CD14-positive monocyte (primary cell): ENCODE results near the gene GDF10. TPM values are rescaled to one million over a fixed set of nuclear protein-coding genes. Genes with fewer than 3 reads are reported as not detected.

Experiments used
- DNase-seq, 3 donors: peaks; one replicate each; pipeline ENCODE4 v3.0.0-alpha.2; 2011 to 2022
- H2AFZ ChIP-seq: 2 replicates; pipeline ENCODE4 v1.6.0; 2012; ENCODE audit warnings: mild to moderate bottlenecking, low read depth, low read length, inconsistent platforms; ENCODE audit not compliant: insufficient read depth, poor library complexity, severe bottlenecking
- H3K27ac ChIP-seq, 2 donors: 1 replicate in 1 of 2; 2 replicates in 1 of 2; pipeline ENCODE4 v1.5.1; 2012 to 2013; ENCODE audit warnings: low read length in 2 of 2, control low read depth in 1 of 2, inconsistent platforms in 1 of 2, low read depth in 1 of 2, mild to moderate bottlenecking in 1 of 2
- H3K27me3 ChIP-seq, 2 donors: one replicate each; pipeline versions ENCODE4 v1.6.0 to v1.6.1; 2011 to 2013; ENCODE audit warnings: low read length in 2 of 2; ENCODE audit not compliant: control insufficient read depth in 2 of 2, insufficient read depth in 2 of 2
- H3K36me3 ChIP-seq, 2 donors: replicated peaks in 1 of 2; 1 replicate in 1 of 2; 2 replicates in 1 of 2; pipeline versions ENCODE4 v1.5.1 to v1.6.1; 2012 to 2013; ENCODE audit warnings: low read length in 2 of 2, control low read depth in 1 of 2, inconsistent platforms in 1 of 2, mild to moderate bottlenecking in 1 of 2; ENCODE audit not compliant: insufficient read depth in 2 of 2, control insufficient read depth in 1 of 2
- H3K4me1 ChIP-seq, 2 donors: 1 replicate in 1 of 2; 2 replicates in 1 of 2; pipeline versions ENCODE4 v1.5.1 to v1.6.1; 2012 to 2013; ENCODE audit warnings: low read length in 2 of 2, control low read depth in 1 of 2, inconsistent platforms in 1 of 2, mild to moderate bottlenecking in 1 of 2, moderate library complexity in 1 of 2; ENCODE audit not compliant: insufficient read depth in 2 of 2, control insufficient read depth in 1 of 2
- H3K4me2 ChIP-seq: replicated peaks from 2 replicates; pipeline ENCODE3; 2012; ENCODE audit warnings: low read length, moderate library complexity, mild to moderate bottlenecking; ENCODE audit not compliant: poor library complexity, severe bottlenecking; ENCODE audit errors: extremely low read depth
- H3K4me3 ChIP-seq, 3 experiments: fragments of 200-600 bp in 1 of 3; sonication (generic) in 1 of 3; replicated peaks in 1 of 3; 1 replicate in 2 of 3; 2 replicates in 1 of 3; pipeline ENCODE4 v1.5.1; 2011 to 2013; ENCODE audit warnings: low read length in 3 of 3, mild to moderate bottlenecking in 3 of 3, control low read depth in 2 of 3, low read depth in 2 of 3, inconsistent platforms in 1 of 3, moderate library complexity in 1 of 3
- H3K79me2 ChIP-seq: 2 replicates; pipeline ENCODE4 v1.6.0; 2012; ENCODE audit warnings: mild to moderate bottlenecking, control low read depth, inconsistent platforms, low read length, moderate library complexity; ENCODE audit not compliant: insufficient read depth
- H3K9ac ChIP-seq: 2 replicates; pipeline ENCODE4 v1.6.0; 2017; ENCODE audit warnings: low read length, mild to moderate bottlenecking; ENCODE audit not compliant: insufficient read depth, poor library complexity, severe bottlenecking
- H3K9me3 ChIP-seq, 2 donors: replicated peaks in 1 of 2; 1 replicate in 1 of 2; 2 replicates in 1 of 2; pipeline versions ENCODE4 v1.5.1 to v1.6.1; 2012 to 2013; ENCODE audit warnings: low read length in 2 of 2, control low read depth in 1 of 2; ENCODE audit not compliant: control insufficient read depth in 1 of 2, insufficient read depth in 1 of 2
- H4K20me1 ChIP-seq: 2 replicates; pipeline ENCODE4 v1.6.0; 2012; ENCODE audit warnings: mild to moderate bottlenecking, low read length, control low read depth, moderate library complexity; ENCODE audit not compliant: insufficient read depth
- H3K27ac Mint-ChIP-seq, 7 donors: one replicate each; pipeline ENCODE4 v1.8.0; 2020; ENCODE audit warnings: mild to moderate bottlenecking in 7 of 7, mixed read lengths in 7 of 7, moderate library complexity in 6 of 7, inconsistent platforms in 2 of 7
- H3K27me3 Mint-ChIP-seq, 3 donors: one replicate each; pipeline ENCODE4 v1.8.0; 2021 to 2022; ENCODE audit warnings: low read depth in 3 of 3, mild to moderate bottlenecking in 3 of 3, mixed read lengths in 3 of 3, moderate library complexity in 3 of 3, inconsistent platforms in 1 of 3
- H3K36me3 Mint-ChIP-seq, 2 donors: one replicate each; pipeline ENCODE4 v1.8.0; 2020; ENCODE audit warnings: mixed read lengths in 2 of 2, inconsistent platforms in 1 of 2, mild to moderate bottlenecking in 1 of 2
- H3K4me1 Mint-ChIP-seq: one replicate; pipeline ENCODE4 v1.8.0; 2020; ENCODE audit warnings: mild to moderate bottlenecking, mixed read lengths
- H3K4me3 Mint-ChIP-seq, 2 donors: one replicate each; pipeline ENCODE4 v1.8.0; 2020; ENCODE audit warnings: mild to moderate bottlenecking in 2 of 2, mixed read lengths in 2 of 2, moderate library complexity in 1 of 2
- H3K9me3 Mint-ChIP-seq, 7 donors: one replicate each; pipeline ENCODE4 v1.8.0; 2020 to 2022; ENCODE audit warnings: mixed read lengths in 7 of 7, mild to moderate bottlenecking in 6 of 7, moderate library complexity in 6 of 7, inconsistent platforms in 2 of 7
- WGBS: methylation state at CpG from one replicate; pipeline ENCODE4 v1.1.5; 2013; ENCODE audit warnings: missing lambda C conversion rate; ENCODE audit not compliant: insufficient coverage; 5-methylcytosine and 5-hydroxymethylcytosine counted together
- intact Hi-C, 2 donors: fragments of 100-400 bp; cut with micrococcal nuclease; formaldehyde crosslinking; loops; one replicate each; pipeline versions ENCODE4 v1.15.0 to v1.15.1; 2023
- polyA plus RNA-seq, 3 donors: library from polyadenylated mRNA; depleted of rRNA in 1 of 3; unstranded in 2 of 3; stranded (reverse) in 1 of 3; fragments of 300-500 nt in 2 of 3; fragments of >200 nt in 1 of 3; fragmentation: Illumina TruSeq in 2 of 3; gene quantifications; 1 replicate in 2 of 3; 2 replicates in 1 of 3; pipeline ENCODE4 v1.2.3, GENCODE V29; 2012 to 2021
- TF ChIP-seq, protein P1 (sequence below): fragments of 200-600 bp; IDR thresholded peaks from one replicate; pipeline ENCODE4 v1.8.0; 2022; ENCODE audit warnings: antibody characterized with exemption, mild to moderate bottlenecking

The GDF10 gene
- polyA plus RNA-seq, 3 donors, result not detected

DNA sequence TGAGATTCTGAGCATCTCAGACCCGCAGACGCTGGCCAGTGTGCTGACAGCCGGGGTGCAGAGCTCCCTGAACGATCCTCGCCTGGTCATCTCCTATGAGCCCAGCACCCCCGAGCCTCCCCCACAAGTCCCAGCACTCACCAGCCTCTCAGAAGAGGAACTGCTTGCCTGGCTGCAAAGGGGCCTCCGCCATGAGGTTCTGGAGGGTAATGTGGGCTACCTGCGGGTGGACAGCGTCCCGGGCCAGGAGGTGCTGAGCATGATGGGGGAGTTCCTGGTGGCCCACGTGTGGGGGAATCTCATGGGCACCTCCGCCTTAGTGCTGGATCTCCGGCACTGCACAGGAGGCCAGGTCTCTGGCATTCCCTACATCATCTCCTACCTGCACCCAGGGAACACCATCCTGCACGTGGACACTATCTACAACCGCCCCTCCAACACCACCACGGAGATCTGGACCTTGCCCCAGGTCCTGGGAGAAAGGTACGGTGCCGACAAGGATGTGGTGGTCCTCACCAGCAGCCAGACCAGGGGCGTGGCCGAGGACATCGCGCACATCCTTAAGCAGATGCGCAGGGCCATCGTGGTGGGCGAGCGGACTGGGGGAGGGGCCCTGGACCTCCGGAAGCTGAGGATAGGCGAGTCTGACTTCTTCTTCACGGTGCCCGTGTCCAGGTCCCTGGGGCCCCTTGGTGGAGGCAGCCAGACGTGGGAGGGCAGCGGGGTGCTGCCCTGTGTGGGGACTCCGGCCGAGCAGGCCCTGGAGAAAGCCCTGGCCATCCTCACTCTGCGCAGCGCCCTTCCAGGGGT, 48.9 kb downstream of the GDF10 start:
- Mint-ChIP-seq H3K36me3 (no peaks in the 10 kb centered on the region), H3K27me3 (peaks cover 0 to 6% (median 3%) of the 10 kb centered on the region in 3 donors), H3K4me1 (no peaks in the 10 kb centered on the region), H3K9me3 (no peaks in the 10 kb centered on the region), H3K4me3 (no peak overlapping the region), H3K27ac (no peak overlapping the region)
- H3K9me3 ChIP-seq, result no peaks in the 10 kb centered on the region
- no peak overlapping the region for H3K27ac ChIP-seq
- H3K4me1 ChIP-seq, result no peaks in the 10 kb centered on the region
- TF ChIP-seq, protein P1, sequence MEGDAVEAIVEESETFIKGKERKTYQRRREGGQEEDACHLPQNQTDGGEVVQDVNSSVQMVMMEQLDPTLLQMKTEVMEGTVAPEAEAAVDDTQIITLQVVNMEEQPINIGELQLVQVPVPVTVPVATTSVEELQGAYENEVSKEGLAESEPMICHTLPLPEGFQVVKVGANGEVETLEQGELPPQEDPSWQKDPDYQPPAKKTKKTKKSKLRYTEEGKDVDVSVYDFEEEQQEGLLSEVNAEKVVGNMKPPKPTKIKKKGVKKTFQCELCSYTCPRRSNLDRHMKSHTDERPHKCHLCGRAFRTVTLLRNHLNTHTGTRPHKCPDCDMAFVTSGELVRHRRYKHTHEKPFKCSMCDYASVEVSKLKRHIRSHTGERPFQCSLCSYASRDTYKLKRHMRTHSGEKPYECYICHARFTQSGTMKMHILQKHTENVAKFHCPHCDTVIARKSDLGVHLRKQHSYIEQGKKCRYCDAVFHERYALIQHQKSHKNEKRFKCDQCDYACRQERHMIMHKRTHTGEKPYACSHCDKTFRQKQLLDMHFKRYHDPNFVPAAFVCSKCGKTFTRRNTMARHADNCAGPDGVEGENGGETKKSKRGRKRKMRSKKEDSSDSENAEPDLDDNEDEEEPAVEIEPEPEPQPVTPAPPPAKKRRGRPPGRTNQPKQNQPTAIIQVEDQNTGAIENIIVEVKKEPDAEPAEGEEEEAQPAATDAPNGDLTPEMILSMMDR, result no peak
- H3K9ac ChIP-seq, result no peak overlapping the region
- WGBS, result 91% methylated on average over 26 of the region's 36 CpGs
- no peak overlapping the region for H2AFZ ChIP-seq
- no peak for DNase-seq
- no peak overlapping the region for H3K4me2 ChIP-seq
- H4K20me1 ChIP-seq, result no peaks in the 10 kb centered on the region
- no peak overlapping the region for H3K4me3 ChIP-seq
- no peaks in the 10 kb centered on the region for H3K79me2 ChIP-seq
- no peaks in the 10 kb centered on the region for H3K36me3 ChIP-seq
- no peaks in the 10 kb centered on the region for H3K27me3 ChIP-seq
- intact Hi-C loops, result no loop called here

DNA sequence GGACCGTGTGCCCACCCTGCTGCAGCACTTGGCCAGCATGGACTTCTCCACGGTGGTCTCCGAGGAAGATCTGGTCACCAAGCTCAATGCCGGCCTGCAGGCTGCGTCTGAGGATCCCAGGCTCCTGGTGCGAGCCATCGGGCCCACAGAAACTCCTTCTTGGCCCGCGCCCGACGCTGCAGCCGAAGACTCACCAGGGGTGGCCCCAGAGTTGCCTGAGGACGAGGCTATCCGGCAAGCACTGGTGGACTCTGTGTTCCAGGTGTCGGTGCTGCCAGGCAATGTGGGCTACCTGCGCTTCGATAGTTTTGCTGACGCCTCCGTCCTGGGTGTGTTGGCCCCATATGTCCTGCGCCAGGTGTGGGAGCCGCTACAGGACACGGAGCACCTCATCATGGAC, 49.5 kb downstream of the GDF10 start:
- no peaks in the 10 kb centered on the region for H3K9me3 Mint-ChIP-seq
- Histone ChIP-seq H3K4me1 (no peaks in the 10 kb centered on the region), H3K36me3 (no peaks in the 10 kb centered on the region), H3K4me2 (no peak overlapping the region), H3K9me3 (no peaks in the 10 kb centered on the region), H3K27ac (no peak overlapping the region), H4K20me1 (no peaks in the 10 kb centered on the region), H3K27me3 (no peaks in the 10 kb centered on the region), H3K79me2 (no peaks in the 10 kb centered on the region), H3K4me3 (no peak overlapping the region), H3K9ac (no peak overlapping the region), H2AFZ (no peak overlapping the region)
- no peak overlapping the region for H3K4me3 Mint-ChIP-seq
- intact Hi-C loops, result no loop called here
- H3K27ac Mint-ChIP-seq, result no peak overlapping the region
- no peaks in the 10 kb centered on the region for H3K36me3 Mint-ChIP-seq
- WGBS, result 98% methylated on average over 22 of the region's 22 CpGs
- TF ChIP-seq, protein P1, result no peak
- H3K27me3 Mint-ChIP-seq, result peaks cover 0 to 6% (median 3%) of the 10 kb centered on the region in 3 donors
- H3K4me1 Mint-ChIP-seq, result no peaks in the 10 kb centered on the region
- DNase-seq, result no peak
